GM12865 (cell line): ENCODE data around the gene KCNK7.
A peak's percentile ranks its signal among the peaks of the same experiment; 100 is the strongest.
"Not testable (repeated sequence)": the region's sequence is repeated elsewhere in the genome, so short reads cannot be mapped to it uniquely, and the experiment has no call there.

Experiments used
- DNase-seq: peaks from one replicate; pipeline ENCODE4 v3.0.0; 2010; ENCODE audit warnings: low read depth
- H3K4me3 ChIP-seq: 2 replicates; pipeline ENCODE4 v1.5.1; 2011; ENCODE audit warnings: mild to moderate bottlenecking, low read depth, low read length, control low read depth
- CTCF ChIP-seq: IDR thresholded peaks from 2 replicates; pipeline ENCODE4 v1.5.1; 2011; ENCODE audit warnings: low read length, control low read depth, low read depth, inconsistent platforms; ENCODE audit not compliant: insufficient read depth; ENCODE audit errors: missing control alignments

Gene KCNK7

GRCh38 chr11:65639623-65640482, 44.3 kb upstream of the KCNK7 start:
- no peak for TF ChIP-seq CTCF
- DNase-seq, result peak; percentile 94
- peak overlapping the region; percentile 91 for H3K4me3 ChIP-seq

DNA sequence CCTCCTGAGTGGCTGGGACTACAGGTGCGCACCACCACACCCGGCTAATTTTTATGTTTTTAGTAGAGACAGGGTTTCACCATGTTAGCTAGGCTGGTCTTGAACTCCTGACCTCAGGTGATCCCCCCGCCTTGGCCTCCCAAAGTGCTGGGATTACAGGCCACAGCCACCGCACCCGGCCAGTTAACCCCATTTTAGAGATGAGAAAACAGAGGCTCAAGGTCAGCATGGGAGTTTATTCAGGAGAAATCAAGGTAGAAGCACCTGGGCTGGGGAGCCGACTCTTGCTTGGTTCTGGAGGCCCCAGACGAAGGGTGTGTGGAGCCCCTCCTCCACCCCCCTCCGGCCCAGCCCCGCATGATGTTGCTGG, 43.6 kb upstream of the KCNK7 start:
- peak overlapping the region; percentile 91 for H3K4me3 ChIP-seq
- DNase-seq, result not testable (repeated sequence)

- DNase-seq, result peak; percentile 82
- H3K4me3 ChIP-seq, result peak within 1 kb of the TSS; percentile 91
- TF ChIP-seq CTCF, result peak; percentile 13
Observed at GRCh38 chr11:65637794-65638419, 42.3 kb upstream of the KCNK7 start, which contains the start of gene SIPA1. TSS of gene SIPA1 (plus strand) at chr11:65638101. CDS start at chr11:65640922, 2,821 bp downstream.

- TF ChIP-seq CTCF, result no peak
- H3K4me3 ChIP-seq, result no peak overlapping the region
- DNase-seq, result no peak
Observed at GRCh38 chr11:65637032-65637557, 41.5 kb upstream of the KCNK7 start.

- DNase-seq, result no peak
- TF ChIP-seq CTCF, result no peak
- H3K4me3 ChIP-seq, result no peak overlapping the region
Observed at GRCh38 chr11:65636108-65637031, 40.8 kb upstream of the KCNK7 start.

DNA sequence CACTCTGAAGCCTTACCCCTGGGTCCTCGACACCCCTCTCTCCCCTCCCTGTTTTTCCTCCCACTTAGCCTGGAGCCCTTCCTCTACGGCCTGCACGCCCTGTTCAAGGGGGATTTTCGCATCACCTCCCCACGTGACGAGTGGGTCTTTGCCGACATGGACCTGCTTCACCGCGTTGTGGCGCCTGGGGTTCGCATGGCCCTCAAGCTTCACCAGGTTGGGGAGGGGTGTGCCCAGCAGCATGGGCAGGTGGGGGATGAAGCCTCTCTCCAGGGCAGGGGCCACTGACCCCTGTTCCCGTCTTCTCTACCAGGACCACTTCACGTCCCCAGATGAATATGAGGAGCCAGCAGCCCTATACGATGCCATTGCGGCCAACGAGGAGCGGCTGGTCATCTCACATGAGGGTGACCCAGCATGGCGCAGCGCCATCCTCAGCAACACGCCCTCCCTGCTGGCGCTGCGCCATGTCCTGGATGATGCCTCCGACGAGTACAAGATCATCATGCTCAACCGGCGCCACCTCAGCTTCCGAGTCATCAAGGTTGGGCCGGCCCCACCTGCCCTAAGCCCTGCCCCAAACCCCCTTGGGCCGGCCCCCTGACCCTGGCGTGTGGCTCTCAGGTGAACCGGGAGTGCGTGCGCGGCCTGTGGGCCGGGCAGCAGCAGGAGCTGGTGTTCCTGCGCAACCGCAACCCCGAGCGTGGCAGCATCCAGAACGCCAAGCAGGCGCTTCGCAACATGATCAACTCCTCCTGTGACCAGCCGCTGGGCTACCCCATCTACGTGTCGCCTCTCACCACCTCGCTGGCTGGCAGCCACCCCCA, 39.5 kb upstream of the KCNK7 start:
- DNase-seq, result no peak
- H3K4me3 ChIP-seq, result no peak overlapping the region
- TF ChIP-seq CTCF, result no peak
